B cell (primary cell): ENCODE data around the gene MAPT. TPM values are rescaled to one million over a fixed set of nuclear protein-coding genes. Genes with fewer than 3 reads are reported as not detected.

Experiments used
- ATAC-seq: fragments of 200-7000 bp; cut with Tn5 transposase; one replicate; pipeline ENCODE4 v1.10.0; 2021; ENCODE audit warnings: low read depth, mild to moderate bottlenecking, moderate number of reproducible peaks, moderate library complexity
- CTCF ChIA-PET: fragments of 350-600 bp; sonication (Branson Sonifier 250); formaldehyde crosslinking; loops from one replicate; lab custom pipeline; 2021; ENCODE audit warnings: antibody characterized with exemption, inconsistent platforms; lab: Charles Lee
- POLR2A ChIA-PET: fragments of 350-600 bp; sonication (Branson Sonifier 250); formaldehyde crosslinking; loops from one replicate; lab custom pipeline; 2021; ENCODE audit warnings: antibody characterized with exemption; lab: Charles Lee
- DNase-seq: peaks from one replicate; pipeline ENCODE4 v3.0.0; 2013
- H2AFZ ChIP-seq: 2 replicates; pipeline ENCODE4 v1.6.1; 2012; ENCODE audit warnings: mild to moderate bottlenecking, low read depth, low read length; ENCODE audit not compliant: insufficient read depth, poor library complexity, severe bottlenecking
- H3K27ac ChIP-seq, 2 donors: 1 replicate in 1 of 2; 2 replicates in 1 of 2; pipeline ENCODE4 v1.5.1; 2012 to 2013; ENCODE audit warnings: low read length in 2 of 2, mild to moderate bottlenecking in 2 of 2, moderate library complexity in 1 of 2
- H3K27me3 ChIP-seq, 4 experiments: fragments of 200-600 bp in 1 of 4; sonication (generic) in 1 of 4; replicated peaks in 1 of 4; 1 replicate in 2 of 4; 2 replicates in 2 of 4; pipeline versions ENCODE4 v1.6.1 to v1.7.0; 2013 to 2016; ENCODE audit warnings: low read length in 3 of 4, mild to moderate bottlenecking in 2 of 4, mixed read lengths in 1 of 4, moderate library complexity in 1 of 4; ENCODE audit not compliant: insufficient read depth in 4 of 4, control insufficient read depth in 3 of 4; ENCODE audit errors: control extremely low read depth in 1 of 4
- H3K36me3 ChIP-seq, 2 experiments: replicated peaks in 1 of 2; 1 replicate in 1 of 2; 2 replicates in 1 of 2; pipeline versions ENCODE4 v1.6.1 to v1.7.1; 2013; ENCODE audit warnings: low read length in 1 of 2; ENCODE audit not compliant: insufficient read depth in 2 of 2, control insufficient read depth in 1 of 2; ENCODE audit errors: control extremely low read depth in 1 of 2, extremely low read depth in 1 of 2
- H3K4me1 ChIP-seq, 2 donors: fragments of 200-600 bp in 1 of 2; sonication (generic) in 1 of 2; 1 replicate in 1 of 2; 2 replicates in 1 of 2; pipeline versions ENCODE4 v1.5.1 to v1.6.1; 2013 to 2017; ENCODE audit warnings: low read length in 2 of 2; ENCODE audit not compliant: control insufficient read depth in 2 of 2, insufficient read depth in 2 of 2
- H3K4me2 ChIP-seq: replicated peaks from 2 replicates; pipeline ENCODE3; 2012; ENCODE audit warnings: mild to moderate bottlenecking, low read depth, low read length; ENCODE audit not compliant: poor library complexity, severe bottlenecking
- H3K4me3 ChIP-seq, 5 experiments: fragments of 200-600 bp in 1 of 5; sonication (generic) in 1 of 5; 1 replicate in 3 of 5; 2 replicates in 2 of 5; pipeline versions ENCODE4 v1.5.1 to v1.7.0; 2011 to 2016; ENCODE audit warnings: low read length in 4 of 5, mild to moderate bottlenecking in 4 of 5, low read depth in 2 of 5, control low read depth in 1 of 5, moderate library complexity in 1 of 5; ENCODE audit not compliant: insufficient read depth in 1 of 5; ENCODE audit errors: control extremely low read depth in 1 of 5, extremely low read depth in 1 of 5
- H3K79me2 ChIP-seq: fragments of 200-600 bp; sonication (generic); one replicate; pipeline ENCODE4 v1.6.0; 2016; ENCODE audit warnings: low read length; ENCODE audit not compliant: control insufficient read depth, insufficient read depth
- H3K9ac ChIP-seq: fragments of 200-600 bp; sonication (generic); 2 replicates; pipeline ENCODE4 v1.6.1; 2017; ENCODE audit warnings: mild to moderate bottlenecking, low read length, moderate library complexity
- H3K9me3 ChIP-seq, 3 donors: one replicate each; pipeline versions ENCODE4 v1.6.1 to v1.7.1; 2013; ENCODE audit warnings: low read length in 2 of 3; ENCODE audit not compliant: control insufficient read depth in 2 of 3, insufficient read depth in 1 of 3; ENCODE audit errors: control extremely low read depth in 1 of 3
- H4K20me1 ChIP-seq: 2 replicates; pipeline ENCODE4 v1.6.0; 2012; ENCODE audit warnings: mild to moderate bottlenecking, low read length; ENCODE audit not compliant: insufficient read depth, control insufficient read depth, poor library complexity, severe bottlenecking
- H3K27ac Mint-ChIP-seq: one replicate; pipeline ENCODE4 v1.8.0; 2021; ENCODE audit warnings: mixed read lengths
- H3K27me3 Mint-ChIP-seq: one replicate; pipeline ENCODE4 v1.8.0; 2021; ENCODE audit warnings: mixed read lengths
- H3K4me1 Mint-ChIP-seq: one replicate; pipeline ENCODE4 v1.8.0; 2021; ENCODE audit warnings: mixed read lengths
- H3K4me3 Mint-ChIP-seq: one replicate; pipeline ENCODE4 v1.8.0; 2021; ENCODE audit warnings: mixed read lengths
- H3K9me3 Mint-ChIP-seq: one replicate; pipeline ENCODE4 v1.8.0; 2022; ENCODE audit warnings: mixed read lengths; ENCODE audit not compliant: insufficient read depth
- CTCF ChIP-seq: fragments of 200-600 bp; IDR thresholded peaks from one replicate; pipeline ENCODE4 v1.8.0; 2022; ENCODE audit warnings: antibody characterized with exemption, mild to moderate bottlenecking
- EZH2 ChIP-seq: IDR thresholded peaks from 2 replicates; pipeline ENCODE4 v1.6.1; 2012; ENCODE audit warnings: borderline replicate concordance, low read depth, mild to moderate bottlenecking, moderate library complexity, low read length; ENCODE audit not compliant: insufficient read depth, poor library complexity, severe bottlenecking
- WGBS: methylation state at CpG from one replicate; pipeline ENCODE4 v1.1.5; 2013; ENCODE audit warnings: missing lambda C conversion rate; ENCODE audit not compliant: insufficient coverage; 5-methylcytosine and 5-hydroxymethylcytosine counted together
- intact Hi-C: fragments of 100-400 bp; cut with micrococcal nuclease; formaldehyde crosslinking; loops from one replicate; pipeline ENCODE4 v1.10.0; 2022
- polyA plus RNA-seq: library from polyadenylated mRNA; depleted of rRNA; stranded (reverse); fragments of >200 nt; gene quantifications from 2 replicates; pipeline ENCODE4 v1.2.3, GENCODE V29; 2012
- total RNA-seq, 2 donors: library from RNA; stranded (reverse); fragments of 120-200 nt in 1 of 2; gene quantifications; 1 replicate in 1 of 2; 2 replicates in 1 of 2; pipeline versions ENCODE4 v1.2.3 to v1.2.4, GENCODE V29; 2013 to 2022

MAPT gene
- total and polyA plus RNA-seq, 2 donors (not counting 1 experiment from before 2014, with no cell fraction given), result 0.13 to 0.20 TPM

GRCh38 chr17:46044286-46044928 is 150.1 kb downstream of the MAPT start:
- Mint-ChIP-seq H3K27me3 (no peaks in the 10 kb centered on the region), H3K27ac (peak overlapping the region; percentile 44), H3K4me1 (peaks cover 3% of the 10 kb centered on the region), H3K4me3 (no peak overlapping the region), H3K9me3 (no peaks in the 10 kb centered on the region)
- H3K4me2 ChIP-seq, result no peak overlapping the region
- no peaks in the 10 kb centered on the region for H3K4me1 ChIP-seq
- H3K79me2 ChIP-seq, result peaks cover 16% of the 10 kb centered on the region
- intact Hi-C loops, result loop anchor here (1.0 kb wide), 1 partner anchor 42 kb away; no protein-coding TSS in a partner anchor
- H4K20me1 ChIP-seq, result peaks cover 19% of the 10 kb centered on the region
- H3K9me3 ChIP-seq, result no peaks in the 10 kb centered on the region
- TF ChIP-seq CTCF (peak; percentile 84), EZH2 (no peak)
- ChIA-PET POLR2A (interaction anchor here (0.6 to 0.7 kb wide), 2 partner anchors 23 to 1069 kb away, joined by 3 to 4 read pairs; no protein-coding TSS in a partner anchor), CTCF (interaction anchor here (0.6 to 5.9 kb wide), 38 partner anchors 9 to 958 kb away, joined by 3 to 126 read pairs (median 4); partner anchors contain the start of genes KANSL1 and STH)
- peak; percentile 67 for DNase-seq
- H3K27me3 ChIP-seq, result no peaks in the 10 kb centered on the region
- H2AFZ ChIP-seq, result no peak overlapping the region
- peaks cover 6 to 80% of the 10 kb centered on the region in 2 experiments for H3K36me3 ChIP-seq
- H3K9ac ChIP-seq, result no peak overlapping the region
- ATAC-seq, result peak; percentile 36
- H3K27ac ChIP-seq, result peak overlapping the region in 1 of 2 donors; percentile 5
- H3K4me3 ChIP-seq, result no peak overlapping the region
- WGBS, result 42% methylated on average over 4 of the region's 5 CpGs

GRCh38 chr17:46044989-46045388 is 150.6 kb downstream of the MAPT start:
- Histone ChIP-seq H4K20me1 (peaks cover 19% of the 10 kb centered on the region), H3K9me3 (no peaks in the 10 kb centered on the region), H3K36me3 (peaks cover 8 to 80% of the 10 kb centered on the region in 2 experiments), H3K4me1 (no peaks in the 10 kb centered on the region), H3K4me3 (no peak overlapping the region), H2AFZ (no peak overlapping the region), H3K79me2 (peaks cover 16% of the 10 kb centered on the region), H3K27me3 (no peaks in the 10 kb centered on the region), H3K27ac (peak overlapping the region in 1 of 2 donors; percentile 5), H3K9ac (no peak overlapping the region), H3K4me2 (no peak overlapping the region)
- intact Hi-C loops, result loop anchor here (1.0 kb wide), 1 partner anchor 43 kb away; no protein-coding TSS in a partner anchor
- CTCF ChIA-PET, result interaction anchor here (0.6 to 5.9 kb wide), 29 partner anchors 8 to 957 kb away, joined by 3 to 126 read pairs (median 4); partner anchors contain the start of gene KANSL1
- ATAC-seq (no peak), DNase-seq (no peak)
- H3K4me1 Mint-ChIP-seq, result peaks cover 3% of the 10 kb centered on the region
- H3K9me3 Mint-ChIP-seq, result no peaks in the 10 kb centered on the region
- WGBS, result no CpG with 5 or more reads among the region's 2 CpGs
- TF ChIP-seq EZH2 (no peak), CTCF (no peak)
- POLR2A ChIA-PET, result interaction anchor here (0.7 kb wide), 1 partner anchor 1070 kb away, joined by 4 read pairs; no protein-coding TSS in a partner anchor
- H3K27me3 Mint-ChIP-seq, result no peaks in the 10 kb centered on the region
- no peak overlapping the region for H3K4me3 Mint-ChIP-seq
- H3K27ac Mint-ChIP-seq, result no peak overlapping the region
